ENCODE results near the gene GNG8. TPM values are rescaled to one million over a fixed set of nuclear protein-coding genes. Genes with fewer than 3 reads are reported as not detected.

Gene GNG8
- total and polyA plus RNA-seq, 8 donors: not detected

- 63 to 81% (median 74%) methylated on average over 12 to 14 of the region's 14 CpGs for WGBS, 5 donors
- Histone ChIP-seq H3K4me3 (no peak overlapping the region), H3K27me3 (no peaks in the 10 kb centered on the region), H3K9me3 (no peaks in the 10 kb centered on the region), H3K36me3 (no peaks in the 10 kb centered on the region), H3K4me1 (peaks cover 26 to 61% (median 46%) of the 10 kb centered on the region in 4 donors), H3K27ac (peak overlapping the region in 4 of 5 donors; percentile 84 to 87 (median 86))
- TF ChIP-seq CTCF (IDR thresholded peaks at IDR 0.05) (no peak), EP300 (IDR thresholded peaks at IDR 0.05) (no peak)
- intact Hi-C loops (cut with DNase I; ENCODE audit: low total_unique reads): no loop called here
- DNase-seq: no peak
Measured at GRCh38 chr19:46626446-46626845, 9.6 kb downstream of the GNG8 start.

- H3K4me1 ChIP-seq: peaks cover 32 to 66% (median 49%) of the 10 kb centered on the region in 4 donors
- 79 to 88% (median 87%) methylated on average over 9 to 12 of the region's 12 CpGs for WGBS, 5 donors
Measured at GRCh38 chr19:46625731-46626130, 10.3 kb downstream of the GNG8 start.

GRCh38 chr19:46624958-46625661 is 10.9 kb downstream of the GNG8 start, which contains the start of gene PTGIR:
Gene PTGIR (minus strand): TSS chr19:46625089. CDS start chr19:46624225, 864 bp downstream.
- Histone ChIP-seq H3K4me1 (peaks cover 38 to 69% (median 51%) of the 10 kb centered on the region in 4 donors), H3K27ac (peak within 1 kb of the TSS; percentile 49 to 87 (median 86)), H3K36me3 (no peaks in the 10 kb centered on the region), H3K9me3 (no peaks in the 10 kb centered on the region), H3K4me3 (peak within 1 kb of the TSS; percentile 29 to 40 (median 33)), H3K27me3 (no peaks in the 10 kb centered on the region)
- DNase-seq: peak in 1 of 2 donors; percentile 90
- intact Hi-C loops (cut with DNase I; ENCODE audit: low total_unique reads): no loop called here
- TF ChIP-seq CTCF (IDR thresholded peaks at IDR 0.05) (no peak), POLR2AphosphoS5 (IDR thresholded peaks at IDR 0.05) (peak in 2 of 3 donors; percentile 33 to 49), POLR2A (IDR thresholded peaks at IDR 0.05) (no peak)
- WGBS, 5 donors: 19 to 32% (median 28%) methylated on average over 13 of the region's 13 CpGs

More at GRCh38 chr19:46625731-46626130, 10.3 kb downstream of the GNG8 start:
- peak overlapping the region; percentile 32 to 87 (median 86) for H3K27ac ChIP-seq
- intact Hi-C loops (cut with DNase I; ENCODE audit: low total_unique reads): no loop called here
- H3K4me3 ChIP-seq: no peak overlapping the region
- no peak for DNase-seq
- H3K27me3 ChIP-seq: no peaks in the 10 kb centered on the region
- no peak for TF ChIP-seq CTCF (IDR thresholded peaks at IDR 0.05)
- TF ChIP-seq EP300 (IDR thresholded peaks at IDR 0.05): no peak
- no peak for TF ChIP-seq POLR2A (IDR thresholded peaks at IDR 0.05)
- no peak for TF ChIP-seq POLR2AphosphoS5 (IDR thresholded peaks at IDR 0.05)
- H3K9me3 ChIP-seq: no peaks in the 10 kb centered on the region
- no peaks in the 10 kb centered on the region for H3K36me3 ChIP-seq

GRCh38 chr19:46623915-46624502 is 12.0 kb downstream of the GNG8 start:
- Histone ChIP-seq H3K36me3 (no peaks in the 10 kb centered on the region), H3K9me3 (no peaks in the 10 kb centered on the region), H3K27ac (peak overlapping the region in 4 of 5 donors; percentile 84 to 87 (median 86)), H3K27me3 (no peaks in the 10 kb centered on the region), H3K4me3 (peak overlapping the region; percentile 29 to 40 (median 33)), H3K4me1 (peaks cover 45 to 70% (median 56%) of the 10 kb centered on the region in 4 donors)
- TF ChIP-seq EP300 (IDR thresholded peaks at IDR 0.05): no peak
- no peak for TF ChIP-seq POLR2A (IDR thresholded peaks at IDR 0.05)
- TF ChIP-seq POLR2AphosphoS5 (IDR thresholded peaks at IDR 0.05): no peak
- no peak for TF ChIP-seq CTCF (IDR thresholded peaks at IDR 0.05)
- intact Hi-C loops (cut with DNase I; ENCODE audit: low total_unique reads): no loop called here
- no peak for DNase-seq
- WGBS, 5 donors: 83 to 91% (median 89%) methylated on average over 19 to 35 of the region's 35 CpGs
